ENCODE results near the gene MGAT5.
"Not testable (repeated sequence)": the region's sequence is repeated elsewhere in the genome, so short reads cannot be mapped to it uniquely, and the experiment has no call there.

Gene MGAT5

DNA sequence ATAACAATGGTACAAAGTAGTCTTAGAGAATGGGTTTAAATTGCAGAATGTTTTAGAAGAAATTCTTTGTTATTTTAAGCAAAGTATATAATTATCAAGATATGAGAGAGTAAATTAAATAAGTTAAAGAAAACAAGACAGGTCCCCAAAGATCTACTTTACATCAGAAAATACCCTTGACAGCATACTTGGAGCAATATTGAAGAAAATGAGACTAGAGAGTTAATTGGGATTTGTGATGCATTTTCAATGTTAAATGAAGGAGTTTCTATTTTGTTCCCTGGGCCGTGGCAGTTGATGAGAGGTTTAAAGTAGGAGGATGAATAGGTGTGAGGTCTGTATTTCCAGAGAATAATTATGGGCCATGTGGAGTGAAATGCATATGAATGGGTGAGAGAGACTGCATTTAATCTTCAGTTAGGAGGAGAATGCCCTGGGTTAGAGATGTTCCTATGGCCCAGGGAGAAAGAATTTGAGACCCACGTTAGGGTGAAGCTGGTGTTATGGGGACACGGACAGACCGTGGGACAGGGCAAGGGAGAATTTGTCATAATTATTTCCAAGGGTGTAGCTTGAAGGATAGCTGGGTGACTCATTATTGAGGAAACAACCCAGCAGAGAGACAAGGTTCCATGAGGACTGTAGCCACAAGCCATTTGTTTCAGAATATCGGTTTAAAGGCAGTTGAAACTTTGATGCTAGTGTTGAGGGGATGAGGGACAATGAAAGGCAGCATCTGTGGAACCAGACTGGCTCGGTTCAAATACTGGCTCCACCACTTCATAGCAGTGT, 22.7 kb downstream of the MGAT5 start:
- no peak for DNase-seq (ENCODE audit: low read depth in 2 of 2, low spot score in 1 of 2)

DNA sequence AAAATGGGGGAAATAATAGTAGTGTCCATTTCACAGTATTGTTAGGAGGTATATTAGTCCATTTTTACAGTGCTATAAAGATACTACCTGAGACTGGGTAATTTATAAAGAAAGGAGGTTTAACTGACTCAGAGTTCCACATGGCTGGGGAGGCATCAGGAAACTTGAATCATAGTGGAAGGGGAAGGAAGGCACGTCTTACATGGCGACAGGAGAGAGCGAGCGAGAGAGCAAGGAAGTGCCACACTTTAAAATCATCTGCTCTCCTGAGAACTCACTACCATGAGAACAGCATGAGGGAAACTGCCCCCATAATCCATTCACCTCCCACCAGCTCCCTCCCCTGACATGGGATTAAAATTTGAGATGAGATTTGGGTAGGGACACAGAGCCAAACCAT, 23.4 kb downstream of the MGAT5 start:
- no peak for DNase-seq (ENCODE audit: low read depth in 2 of 2, low spot score in 1 of 2)

DNA sequence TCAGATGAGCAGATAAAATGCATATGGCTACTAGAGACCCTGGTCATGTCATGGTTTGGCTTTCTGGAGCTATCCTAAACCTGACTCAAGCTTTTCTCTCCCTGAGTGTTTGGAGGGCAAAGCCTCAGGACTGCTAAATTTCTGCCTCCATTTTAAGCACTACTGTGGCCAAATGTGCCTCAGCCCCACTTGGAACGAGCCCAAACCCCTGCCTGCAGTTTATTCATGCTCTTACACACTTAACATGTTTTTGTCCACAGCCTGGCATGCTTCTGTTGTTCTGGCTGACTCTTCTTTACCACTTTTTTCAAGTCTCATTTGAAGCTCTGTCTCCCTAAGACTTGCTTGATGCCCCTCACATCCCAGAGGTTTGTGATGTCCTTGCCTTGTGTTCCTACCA, 24.7 kb downstream of the MGAT5 start:
- DNase-seq (ENCODE audit: low read depth in 2 of 2, low spot score in 1 of 2): no peak

DNA sequence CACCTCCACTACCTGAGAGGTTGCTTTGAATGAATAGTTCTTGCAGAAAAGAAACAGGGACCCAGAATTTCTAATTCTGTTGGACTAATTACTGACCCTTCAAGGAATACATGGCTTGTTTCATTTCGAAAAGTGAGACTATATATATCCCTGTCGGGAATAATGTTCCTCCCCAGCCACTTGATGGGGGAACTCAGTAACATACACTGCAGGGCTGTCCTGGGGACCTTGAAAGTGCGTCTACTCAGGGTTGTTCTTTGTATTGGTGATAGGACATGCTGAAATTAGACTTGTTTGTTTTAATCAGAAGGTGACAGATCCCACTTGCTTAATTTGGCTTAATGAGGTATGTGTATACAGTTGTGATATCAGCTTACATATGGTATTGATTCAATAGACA, 25.5 kb downstream of the MGAT5 start:
- no peak for DNase-seq (ENCODE audit: low read depth in 2 of 2, low spot score in 1 of 2)

DNA sequence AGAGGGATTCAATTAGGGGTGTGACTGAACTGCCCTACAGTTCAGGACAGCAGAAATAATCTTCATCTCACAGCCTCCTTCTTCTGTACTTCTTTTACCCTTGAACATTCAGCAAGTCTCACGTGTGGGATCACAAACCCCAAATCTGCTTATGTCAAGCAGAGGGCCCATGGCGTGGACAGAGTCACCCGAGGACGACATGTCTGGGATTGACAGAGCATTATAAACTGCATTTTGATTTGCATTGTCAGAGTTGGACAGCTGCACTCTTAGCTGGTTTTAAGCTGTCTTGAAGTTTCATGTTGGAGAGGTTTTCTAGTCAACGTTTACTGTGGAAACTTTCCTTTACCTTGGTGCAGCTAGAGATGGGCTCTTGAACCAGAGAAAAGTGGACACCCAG, 26.4 kb downstream of the MGAT5 start:
- no peak for DNase-seq (ENCODE audit: low read depth in 2 of 2, low spot score in 1 of 2)

DNA sequence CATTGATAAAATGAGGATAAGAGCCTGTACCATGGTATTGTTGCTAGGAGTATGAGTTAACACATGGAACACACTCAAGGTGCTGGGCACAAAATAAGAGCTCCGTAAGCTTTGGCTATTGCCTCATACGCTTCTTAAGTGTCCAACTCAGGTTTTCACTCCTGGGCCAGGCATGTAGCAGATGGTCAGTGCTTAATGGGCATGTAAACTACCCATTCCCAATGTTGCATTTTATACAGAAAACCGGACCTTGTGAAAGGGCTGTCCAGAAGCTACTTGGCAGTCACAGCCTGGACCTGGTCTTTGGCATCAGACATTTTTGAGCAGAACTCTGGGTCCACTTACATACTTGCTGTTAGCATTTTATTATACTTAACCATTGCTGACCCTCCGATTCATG, 26.9 kb downstream of the MGAT5 start:
- no peak for DNase-seq (ENCODE audit: low read depth in 2 of 2, low spot score in 1 of 2)

DNA sequence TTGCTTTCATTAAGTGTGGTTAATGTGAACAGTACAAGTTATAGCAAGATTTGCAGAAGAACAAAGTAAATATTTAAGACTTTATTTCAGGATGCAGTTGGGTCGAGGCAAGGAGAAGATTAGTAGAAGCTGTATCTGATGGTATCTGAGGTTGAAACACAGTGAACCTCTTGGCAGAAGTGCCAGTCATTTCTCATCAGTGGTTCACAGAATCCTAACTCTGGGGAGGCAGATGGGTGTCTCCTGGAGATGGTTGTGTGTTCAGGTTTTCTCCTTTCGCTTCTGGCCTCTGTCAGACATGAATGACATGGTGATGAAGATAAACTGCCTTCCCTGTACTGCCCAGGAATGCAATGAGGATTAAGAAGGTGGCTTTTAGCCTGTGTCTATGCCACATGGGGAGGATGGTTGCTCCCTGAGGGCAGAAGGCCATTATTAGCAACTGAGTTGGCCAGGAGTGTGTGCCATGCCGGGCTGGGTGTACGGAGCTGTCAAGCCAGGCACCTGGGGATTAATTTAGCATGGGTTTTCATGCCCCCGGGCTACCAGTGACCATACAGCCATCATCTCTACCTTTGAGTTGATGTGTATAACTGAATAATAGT, 28.0 kb downstream of the MGAT5 start:
- DNase-seq (ENCODE audit: low read depth in 2 of 2, low spot score in 1 of 2): no peak

DNA sequence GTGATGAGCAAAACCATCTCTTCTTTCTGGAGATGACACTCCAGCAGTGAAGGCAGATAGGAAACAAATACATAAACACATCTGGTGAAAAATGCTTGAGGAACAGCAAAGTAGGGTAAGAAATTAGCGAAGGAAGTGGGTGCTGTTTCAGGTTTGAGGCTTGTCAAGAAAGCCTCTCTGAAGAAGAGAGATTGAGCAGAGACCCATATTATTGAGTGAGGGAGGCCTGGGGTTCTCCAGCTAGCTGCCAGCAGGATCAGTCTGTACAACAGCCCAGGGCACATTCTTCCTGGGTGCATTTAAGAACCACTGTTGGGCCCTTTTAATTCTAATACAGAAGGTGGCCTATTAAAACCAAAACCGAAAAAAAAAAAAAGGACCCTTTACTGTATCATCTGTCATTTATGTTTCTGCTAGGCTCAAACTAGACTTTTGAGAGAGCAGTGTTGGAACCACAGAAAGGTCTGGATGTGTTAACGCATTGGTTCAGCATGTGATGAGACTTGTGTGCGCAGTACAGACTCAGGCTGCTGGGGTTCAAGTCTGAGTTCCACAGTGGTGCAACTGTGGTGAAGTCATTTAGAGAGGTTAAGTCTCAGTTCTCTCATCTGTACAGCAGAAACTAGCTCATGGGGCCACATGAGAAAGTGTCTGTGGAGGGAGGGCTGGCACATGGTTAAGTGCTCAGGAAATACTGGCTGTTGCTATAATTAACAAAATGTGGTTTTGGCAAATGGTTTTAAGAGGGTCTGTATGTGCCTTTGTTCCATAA, 28.9 kb downstream of the MGAT5 start:
- DNase-seq (ENCODE audit: low read depth in 2 of 2, low spot score in 1 of 2): no peak

DNA sequence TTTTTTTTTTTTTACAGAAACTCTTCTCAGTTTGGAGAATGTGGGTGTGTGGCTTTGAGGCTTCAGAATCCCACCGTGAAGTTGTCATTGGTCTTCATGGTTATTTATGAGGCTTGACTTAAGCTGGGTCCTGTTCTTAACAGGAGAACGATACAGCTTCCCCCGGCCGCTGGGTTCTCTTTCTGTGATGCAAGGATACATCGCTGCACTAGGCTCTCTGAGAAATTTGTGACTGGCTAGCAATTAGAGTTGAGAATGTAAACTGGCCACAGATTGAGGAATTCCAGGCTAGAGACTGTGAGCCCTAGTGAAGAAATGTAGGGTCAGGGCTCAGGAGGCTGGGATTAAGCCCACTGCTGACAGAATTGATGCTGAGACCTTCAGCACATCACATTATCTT, 29.8 kb downstream of the MGAT5 start:
- DNase-seq (ENCODE audit: low read depth in 2 of 2, low spot score in 1 of 2): no peak

DNA sequence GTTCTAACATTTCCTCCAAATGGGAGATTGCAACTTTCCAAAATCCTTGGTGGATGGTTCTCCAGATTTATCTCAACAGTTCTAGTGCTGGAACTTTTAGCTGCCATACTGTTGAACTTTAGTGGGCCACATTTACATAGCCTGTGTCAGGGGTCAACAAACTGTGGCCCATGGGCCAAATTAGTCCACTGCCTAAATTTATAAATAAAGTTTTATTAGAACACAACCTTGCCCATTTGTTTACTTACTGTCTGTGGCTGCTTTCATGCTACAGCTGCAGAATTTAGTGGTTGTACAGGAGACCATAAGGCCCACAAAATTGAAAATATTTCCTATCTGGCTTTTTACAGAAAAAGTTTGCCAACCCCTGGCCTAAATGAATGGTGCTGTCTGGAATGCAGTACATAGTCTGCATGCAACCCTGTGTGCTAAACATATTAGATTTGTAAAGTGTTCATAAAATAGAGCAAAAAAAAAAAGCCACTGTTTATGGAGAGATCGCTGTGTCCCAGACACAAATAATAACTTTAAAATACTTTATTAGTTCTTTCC, 30.3 kb downstream of the MGAT5 start:
- DNase-seq (ENCODE audit: low read depth in 2 of 2, low spot score in 1 of 2): no peak

DNA sequence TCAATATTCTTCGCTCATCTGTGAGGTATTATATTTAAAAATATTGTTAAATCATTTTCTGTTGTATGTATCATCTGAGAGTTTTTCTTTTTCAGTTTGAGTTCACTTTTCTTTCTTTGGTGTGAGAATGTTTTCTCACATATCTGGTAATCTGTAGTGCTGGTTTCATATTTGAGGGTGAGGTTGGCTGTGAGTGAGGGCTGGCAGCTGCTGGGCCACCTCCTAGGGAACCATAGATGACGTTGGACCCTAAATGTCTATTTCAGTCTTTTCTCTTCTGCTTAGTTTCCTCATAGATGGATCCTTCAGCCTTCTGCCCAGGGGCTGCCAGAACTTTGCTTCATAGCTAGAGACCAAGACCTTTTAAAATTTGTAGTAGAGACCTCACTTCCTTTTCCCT, 33.5 kb downstream of the MGAT5 start:
- no peak for DNase-seq (ENCODE audit: low read depth in 2 of 2, low spot score in 1 of 2)

DNA sequence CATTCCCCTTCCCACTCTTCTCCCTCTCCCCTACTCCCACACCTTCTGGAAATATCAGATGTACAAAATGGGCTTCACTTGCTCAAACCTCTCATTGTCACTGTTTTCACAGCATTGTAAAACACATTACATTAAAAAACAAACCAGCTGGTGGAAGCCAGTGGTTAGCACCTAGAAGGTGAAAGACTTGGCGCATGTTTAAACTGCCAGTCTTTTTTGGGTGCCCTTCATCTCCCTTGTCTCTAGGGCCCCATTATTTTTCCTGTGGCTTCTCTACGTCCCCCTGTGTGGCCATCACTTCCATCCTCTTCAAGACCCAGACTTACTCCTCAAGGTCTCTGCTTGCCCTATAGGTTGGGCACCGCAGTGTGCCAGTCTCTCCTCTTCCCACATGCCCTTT, 34.9 kb downstream of the MGAT5 start:
- no peak for DNase-seq (ENCODE audit: low read depth in 2 of 2, low spot score in 1 of 2)

DNA sequence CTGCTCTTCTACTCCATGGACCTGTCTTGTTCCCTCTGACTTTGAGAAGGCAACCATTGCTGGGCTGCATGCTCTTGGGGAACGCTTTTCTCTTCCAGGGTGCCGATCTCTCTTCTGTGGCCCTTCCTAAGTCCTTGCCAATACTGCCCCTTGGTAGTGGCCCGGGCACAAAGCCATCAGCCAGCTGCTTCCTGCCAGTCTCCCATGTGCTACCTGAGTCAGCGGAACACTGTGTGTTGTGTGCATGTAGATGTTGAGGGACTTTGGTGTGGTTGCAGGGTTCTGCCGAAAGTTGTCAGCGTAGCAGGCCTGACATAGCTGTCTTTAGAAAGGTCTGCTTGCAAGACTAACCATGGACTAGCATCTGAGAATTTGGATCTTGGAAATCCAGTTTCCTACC, 35.4 kb downstream of the MGAT5 start:
- DNase-seq (ENCODE audit: low read depth in 2 of 2, low spot score in 1 of 2): peak in 1 of 2 donors; percentile 22

DNA sequence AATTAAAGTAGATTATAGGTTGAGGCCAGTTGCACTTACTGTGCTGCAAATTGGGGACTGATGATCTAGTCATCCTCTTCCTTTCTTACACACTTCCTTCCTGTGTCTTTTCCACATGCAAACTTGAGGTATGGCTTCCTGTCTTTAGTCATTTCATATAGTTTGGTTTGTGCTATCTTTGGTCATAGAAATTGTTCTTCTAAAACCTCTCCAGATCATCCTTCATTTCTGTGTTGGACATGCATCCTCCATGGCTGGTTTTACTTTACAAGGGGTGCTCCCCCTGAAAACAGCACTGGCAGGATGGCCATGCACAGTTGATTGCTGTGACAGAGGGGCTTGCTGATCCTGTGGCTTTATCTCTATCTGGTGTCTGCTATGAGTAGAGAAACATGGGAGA, 36.5 kb downstream of the MGAT5 start:
- no peak for DNase-seq (ENCODE audit: low read depth in 2 of 2, low spot score in 1 of 2)

DNA sequence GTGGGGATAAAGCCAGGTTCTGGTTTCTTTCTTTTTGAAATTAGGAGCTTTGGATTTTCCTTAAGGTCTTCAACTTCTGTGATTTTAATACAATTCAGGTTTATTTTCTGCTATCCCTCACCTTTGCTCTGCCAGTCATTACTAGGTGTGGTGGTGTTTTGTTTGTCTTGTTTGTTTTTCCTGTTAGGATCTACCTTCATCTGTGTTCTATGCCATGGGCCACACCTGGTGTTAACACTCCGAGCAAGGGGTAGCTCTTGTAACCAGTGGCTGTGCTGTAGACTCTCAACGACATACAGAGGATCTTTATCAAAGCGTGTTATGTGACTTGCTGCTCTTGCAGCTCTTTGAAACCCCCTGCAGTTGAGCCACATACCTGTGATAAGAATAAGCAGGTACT, 38.6 kb downstream of the MGAT5 start:
- no peak for DNase-seq (ENCODE audit: low read depth in 2 of 2, low spot score in 1 of 2)

DNA sequence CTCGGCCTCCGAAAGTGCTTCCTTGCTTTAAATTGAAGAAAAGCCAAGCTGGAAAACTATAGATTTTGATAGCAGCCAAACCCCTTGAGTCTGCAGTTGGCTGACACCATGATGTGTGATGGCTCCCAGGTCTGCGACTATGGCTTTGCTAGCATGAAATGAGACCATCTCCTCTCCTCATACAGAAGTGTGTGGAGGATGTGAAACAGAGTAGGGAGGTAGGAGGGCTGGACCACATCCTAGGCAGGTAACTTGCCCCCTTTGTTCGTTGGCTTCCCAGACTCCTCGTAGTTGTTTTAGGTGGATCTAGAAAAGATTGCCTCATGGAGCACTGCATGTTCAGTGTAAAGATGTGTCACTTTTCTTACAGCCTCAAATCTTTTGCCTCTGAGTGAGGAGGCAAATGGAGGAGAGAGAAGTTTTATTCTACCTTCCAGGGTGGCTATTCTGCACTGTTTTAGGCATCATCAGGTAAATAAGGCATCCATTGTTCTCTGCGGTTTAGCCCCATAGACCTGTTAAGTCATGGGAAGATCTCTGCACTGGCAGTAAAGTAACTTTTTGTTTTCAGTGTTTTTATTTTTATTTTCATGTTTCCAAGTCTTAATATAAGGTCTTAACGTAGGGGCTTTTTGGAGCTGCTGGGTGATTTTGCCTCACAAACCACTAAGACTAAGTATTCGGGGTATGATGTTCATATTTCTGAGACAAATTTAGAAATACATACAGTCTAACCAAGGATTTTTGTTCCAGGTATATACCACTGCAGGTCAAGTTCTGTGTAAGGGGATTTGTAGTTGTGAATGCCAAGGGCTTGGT, 40.1 kb downstream of the MGAT5 start:
- DNase-seq (ENCODE audit: low read depth in 2 of 2, low spot score in 1 of 2): no peak

DNA sequence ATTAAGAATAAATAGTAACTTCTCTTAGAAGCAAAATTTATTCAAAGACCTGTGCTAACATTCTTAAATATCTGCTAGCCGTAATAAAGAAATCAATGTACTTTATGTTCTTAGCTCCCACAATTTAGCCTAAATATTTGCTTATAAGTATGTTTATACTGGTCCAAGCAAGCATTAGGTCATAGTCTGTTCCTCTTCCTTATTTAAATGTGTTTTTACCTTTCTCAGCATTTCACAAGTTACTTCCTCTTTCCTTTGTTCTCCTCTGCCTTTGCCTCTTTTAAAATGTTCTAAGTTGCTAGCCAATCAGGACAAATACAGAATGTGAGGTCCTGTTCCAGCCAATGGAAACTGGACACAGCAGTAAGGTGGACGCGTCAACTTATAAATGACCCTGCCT, 40.7 kb downstream of the MGAT5 start:
- not testable (repeated sequence) for DNase-seq (ENCODE audit: low read depth in 2 of 2, low spot score in 1 of 2)

DNA sequence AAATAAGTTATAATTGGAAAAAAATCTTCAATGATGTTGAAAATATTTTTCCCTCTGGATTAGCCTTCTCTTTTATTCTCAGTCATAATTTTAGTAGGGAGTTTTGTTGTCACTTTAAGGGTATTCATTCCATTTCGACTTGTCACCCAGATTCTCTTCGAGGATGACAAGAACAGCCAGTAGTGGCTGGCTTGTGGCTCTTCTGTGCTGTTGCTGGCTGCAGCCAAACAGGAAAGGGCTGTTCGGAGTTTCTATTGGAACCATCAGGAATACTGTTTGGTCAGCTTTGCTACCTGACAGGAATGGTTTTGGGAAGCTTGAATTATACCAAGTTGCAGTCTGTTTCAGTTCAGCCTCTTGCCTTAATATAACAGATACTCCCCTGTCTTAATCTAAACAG, 41.6 kb downstream of the MGAT5 start:
- DNase-seq (ENCODE audit: low read depth in 2 of 2, low spot score in 1 of 2): no peak

DNA sequence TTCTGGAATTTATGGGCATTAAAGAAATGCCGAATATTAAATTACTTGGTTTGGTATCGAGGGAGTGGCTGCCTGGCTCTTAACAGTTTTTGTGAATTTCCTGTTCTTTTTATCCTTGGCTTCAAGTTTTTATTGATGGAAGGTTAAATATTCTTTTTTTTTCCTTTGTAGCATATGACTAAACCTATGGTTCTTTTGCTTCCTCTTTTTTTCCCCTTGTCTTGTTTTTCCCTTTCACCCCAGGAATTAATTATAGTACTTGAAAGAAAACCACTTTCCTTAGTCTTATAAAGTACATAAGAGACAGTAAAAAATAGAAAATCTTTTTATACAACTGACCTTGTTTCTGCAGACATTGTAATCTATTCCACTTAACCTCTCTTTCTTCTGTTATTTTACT, 42.4 kb downstream of the MGAT5 start:
- no peak for DNase-seq (ENCODE audit: low read depth in 2 of 2, low spot score in 1 of 2)

DNA sequence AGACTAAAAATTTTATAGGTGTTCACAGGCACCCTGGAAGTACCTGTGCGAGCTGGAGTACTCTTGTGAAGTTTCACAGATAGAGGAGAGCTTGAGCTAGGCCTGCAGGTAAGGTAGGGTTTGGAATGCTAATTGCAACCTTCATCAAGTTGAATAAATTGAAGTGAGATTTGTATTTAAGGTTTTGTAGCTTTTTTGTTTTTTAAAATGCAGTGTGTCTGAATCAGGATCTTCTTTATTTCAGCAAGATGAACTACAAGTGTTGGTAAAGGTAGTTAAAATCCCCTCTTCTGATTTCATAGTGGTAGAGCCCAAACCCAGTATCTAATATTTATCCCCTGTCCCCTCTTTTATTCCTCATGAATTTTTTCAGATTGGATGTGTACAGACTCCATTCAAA, 45.5 kb downstream of the MGAT5 start:
- no peak for DNase-seq (ENCODE audit: low read depth in 2 of 2, low spot score in 1 of 2)

DNA sequence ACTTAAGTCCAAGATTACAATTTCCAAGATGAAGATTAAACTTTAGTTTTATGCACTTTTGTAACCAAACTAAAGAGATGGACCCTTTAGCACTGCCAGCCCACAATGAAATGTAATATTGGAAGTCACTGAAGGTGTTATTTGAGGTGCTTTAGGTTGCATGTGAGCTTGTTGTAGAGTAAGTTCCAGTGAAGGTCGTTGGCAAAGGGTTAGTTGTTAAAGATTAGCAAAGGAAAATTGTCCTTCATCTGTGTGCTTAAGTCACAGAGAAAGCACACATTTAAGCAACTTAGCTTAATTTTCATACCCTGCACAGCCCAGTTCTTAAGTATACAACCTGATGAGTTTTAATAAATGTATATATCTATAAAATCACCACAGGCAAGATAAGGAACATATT, 46.7 kb downstream of the MGAT5 start:
- DNase-seq (ENCODE audit: low read depth in 2 of 2, low spot score in 1 of 2): no peak

Measured in stimulated activated CD8-positive, alpha-beta memory T cell treated with anti-CD3 and anti-CD28 coated beads, Interleukin-4, amount 100 ng/mL, for 4 hours (primary cell).